HepG2 (cell line): ENCODE measurements around the gene XDH. TPM values are rescaled to one million over a fixed set of nuclear protein-coding genes. Genes with fewer than 3 reads are reported as not detected.

Source experiments
- ATAC-seq: fragments of 200-7000 bp; cut with Tn5 transposase; 3 replicates; pipeline ENCODE4 v1.9.1; 2020; ENCODE audit warnings: mild to moderate bottlenecking, moderate library complexity
- BruUV-seq: library from RNA; stranded (reverse); fragments of 400-500 nt; replicated peaks from 2 replicates; lab custom pipeline; 2021; lab: Mats Ljungman, UMichigan
- CTCF ChIA-PET: fragments of 300-600 bp; formaldehyde crosslinking; extraction: SDS; loops from one replicate; lab custom pipeline; 2021; ENCODE audit warnings: low total read pairs, inconsistent platforms, low intra/inter-chr PET ratio; lab: Yijun Ruan, JAX
- POLR2A ChIA-PET: fragments of 350-600 bp; sonication (Branson Sonifier 250); formaldehyde crosslinking; loops from one replicate; lab custom pipeline; 2020; ENCODE audit warnings: antibody characterized with exemption, inconsistent platforms; lab: Yijun Ruan, JAX
- DNase-seq: peaks from one replicate; pipeline ENCODE4 v3.0.0-alpha.2; 2015; ENCODE audit warnings: low spot score
- FAIRE-seq: peaks from 3 replicates; lab custom pipeline; 2011; peaks lifted over from hg19 to GRCh38; lab: Jason Lieb, UNC
- H2AFZ ChIP-seq: one replicate; pipeline ENCODE4 v1.6.1; 2011; ENCODE audit warnings: low read length, inconsistent platforms
- H3K27ac ChIP-seq: fragments of 300-600 bp; 3 replicates; pipeline ENCODE4 v1.8.0; 2011; ENCODE audit warnings: mixed run types, mild to moderate bottlenecking, mixed read lengths, low read length, inconsistent platforms; ENCODE audit not compliant: insufficient read depth; ENCODE audit errors: extremely low read length
- H3K27me3 ChIP-seq, 2 experiments: fragments of 200-600 bp in 1 of 2; 2 replicates in 1 of 2; 3 replicates in 1 of 2; pipeline versions ENCODE4 v1.6.0 to v1.8.0; 2011; ENCODE audit warnings: low read length in 2 of 2, mild to moderate bottlenecking in 2 of 2, moderate library complexity in 2 of 2, inconsistent platforms in 1 of 2; ENCODE audit not compliant: insufficient read depth in 2 of 2, control insufficient read depth in 1 of 2
- H3K36me3 ChIP-seq, 2 experiments: fragments of 200-600 bp in 1 of 2; replicated peaks in 1 of 2; 2 replicates in 1 of 2; 3 replicates in 1 of 2; pipeline versions ENCODE4 v1.5.1 to v1.8.0; 2011; ENCODE audit warnings: low read length in 2 of 2, inconsistent platforms in 1 of 2; ENCODE audit not compliant: insufficient read depth in 2 of 2, control insufficient read depth in 1 of 2
- H3K4me1 ChIP-seq: 2 replicates; pipeline ENCODE4 v1.5.1; 2012; ENCODE audit warnings: low read length, inconsistent platforms; ENCODE audit not compliant: insufficient read depth
- H3K4me2 ChIP-seq: 2 replicates; pipeline ENCODE4 v1.6.0; 2011; ENCODE audit warnings: low read depth, low read length, inconsistent platforms
- H3K4me3 ChIP-seq, 3 experiments: fragments of 200-600 bp in 1 of 3; sonication (generic), shearing (Covaris generic) in 1 of 3; replicated peaks in 1 of 3; 2 replicates each; pipeline ENCODE4 v1.5.1; 2011 to 2016; ENCODE audit warnings: low read length in 3 of 3, inconsistent platforms in 2 of 3, low read depth in 2 of 3, mild to moderate bottlenecking in 2 of 3, control low read depth in 1 of 3, mixed read lengths in 1 of 3; ENCODE audit not compliant: insufficient read depth in 1 of 3
- H3K79me2 ChIP-seq: one replicate; pipeline ENCODE4 v1.6.1; 2011; ENCODE audit warnings: low read length, inconsistent platforms; ENCODE audit not compliant: insufficient read depth
- H3K9ac ChIP-seq: 2 replicates; pipeline ENCODE4 v1.6.0; 2011; ENCODE audit warnings: mild to moderate bottlenecking, low read depth, low read length, inconsistent platforms; ENCODE audit not compliant: insufficient read depth
- H3K9me3 ChIP-seq: 2 replicates; pipeline ENCODE4 v1.5.1; 2012; ENCODE audit warnings: mild to moderate bottlenecking, low read length
- H4K20me1 ChIP-seq: 2 replicates; pipeline ENCODE4 v1.6.0; 2011; ENCODE audit warnings: inconsistent platforms, mild to moderate bottlenecking, low read length, moderate library complexity; ENCODE audit not compliant: insufficient read depth
- CREB1 ChIP-seq, 2 experiments: fragments of 450-650 bp in 1 of 2; IDR thresholded peaks; 2 replicates each; pipeline ENCODE4 v1.6.1; 2016 to 2017; ENCODE audit warnings: control low read depth in 1 of 2, mild to moderate bottlenecking in 1 of 2, missing compliant biosample characterization in 1 of 2, missing genetic modification characterization in 1 of 2
- SMAD1 ChIP-seq: sonication (generic); formaldehyde crosslinking; IDR thresholded peaks from 2 replicates; pipeline ENCODE4 v1.4.0; 2020; ENCODE audit warnings: missing genetic modification reagents, low read depth, mild to moderate bottlenecking, borderline replicate concordance
- TEAD2 ChIP-seq: sonication (generic); formaldehyde crosslinking; IDR thresholded peaks from 2 replicates; pipeline ENCODE4 v1.9.0; 2021; ENCODE audit warnings: missing genetic modification reagents
- WGBS: methylation state at CpG from one replicate; pipeline ENCODE4 v1.1.6; 2017; ENCODE audit warnings: low lambda C conversion rate; 5-methylcytosine and 5-hydroxymethylcytosine counted together
- in situ Hi-C: cut with HindIII; loops from 2 replicates; pipeline ENCODE4 v1.10.0; 2017; ENCODE audit warnings: low pct_unique_long_range_greater_than_20kb; ENCODE audit not compliant: extremely low pct_ligation_motif_present
- intact Hi-C: fragments of 100-400 bp; cut with micrococcal nuclease; formaldehyde crosslinking; loops from one replicate; pipeline ENCODE4 v1.10.0; 2022; ENCODE audit not compliant: unreplicated experiment
- polyA plus RNA-seq, 8 experiments: library from polyadenylated mRNA; depleted of rRNA in 3 of 8; stranded (reverse) in 7 of 8; unstranded in 1 of 8; fragments of >200 nt; fragmentation: Illumina TruSeq in 4 of 8; extraction: Trizol in 4 of 8; gene quantifications; 2 replicates each; pipeline versions ENCODE4 v1.2.1 to v1.2.3, GENCODE V29; 2011 to 2016; ENCODE audit warnings: low read depth in 4 of 8, missing spikeins in 1 of 8, mixed read lengths in 1 of 8; ENCODE audit not compliant: insufficient read depth in 1 of 8
- total RNA-seq, 5 experiments: library from RNA; depleted of rRNA; stranded (reverse); fragments of >200 nt; fragmentation: Illumina TruSeq; extraction: Trizol; gene quantifications; 2 replicates each; pipeline ENCODE4 v1.2.3, GENCODE V29; 2016; ENCODE audit warnings: low read depth in 1 of 5

Gene XDH
- total and polyA plus RNA-seq, 2 of the 13 experiments (the other 11 are each of a cell fraction or from before 2014, with no cell fraction given) = not detected

GRCh38 chr2:31349684-31350083 is 64.9 kb downstream of the XDH start:
- Histone ChIP-seq H3K79me2 (no peaks in the 10 kb centered on the region), H2AFZ (no peak overlapping the region), H3K4me2 (no peak overlapping the region), H3K9ac (no peak overlapping the region), H3K4me3 (no peak overlapping the region), H4K20me1 (no peaks in the 10 kb centered on the region), H3K36me3 (no peaks in the 10 kb centered on the region), H3K4me1 (no peaks in the 10 kb centered on the region), H3K9me3 (no peaks in the 10 kb centered on the region), H3K27ac (no peak overlapping the region), H3K27me3 (peaks cover 0 to 28% of the 10 kb centered on the region in 2 experiments; a peak in 4 of 5 replicates)
- intact Hi-C loops (no loop called here), in situ Hi-C loops (loop anchor here (25.0 kb wide), 1 partner anchor 1137 kb away; no protein-coding TSS in a partner anchor)
- ATAC-seq = no peak
- CTCF ChIA-PET = no interaction called here
- FAIRE-seq = no peak
- WGBS = 43% methylated on average over 6 of the region's 6 CpGs
- DNase-seq = no peak
- no peak for TF ChIP-seq TEAD2 (CRISPR knock-in tag)
- BruUV-seq = no TSS peak
- POLR2A ChIA-PET = no interaction called here

GRCh38 chr2:31349160-31349559 is 65.4 kb downstream of the XDH start:
- no peaks in the 10 kb centered on the region for H3K36me3 ChIP-seq
- in situ Hi-C loops = loop anchor here (25.0 kb wide), 1 partner anchor 1137 kb away; no protein-coding TSS in a partner anchor
- intact Hi-C loops = no loop called here
- H3K27ac ChIP-seq = no peak overlapping the region
- H3K4me1 ChIP-seq = no peaks in the 10 kb centered on the region
- BruUV-seq = no TSS peak
- DNase-seq = no peak
- CTCF ChIA-PET = no interaction called here
- no peak overlapping the region for H3K9ac ChIP-seq
- ATAC-seq = no peak
- no peak for FAIRE-seq
- WGBS = 40% methylated on average over 7 of the region's 7 CpGs
- no peaks in the 10 kb centered on the region for H4K20me1 ChIP-seq
- no peak overlapping the region for H3K4me3 ChIP-seq
- peaks cover 0 to 28% of the 10 kb centered on the region in 2 experiments; a peak in 4 of 5 replicates for H3K27me3 ChIP-seq
- no peaks in the 10 kb centered on the region for H3K9me3 ChIP-seq
- H3K4me2 ChIP-seq = no peak overlapping the region
- H2AFZ ChIP-seq = no peak overlapping the region
- H3K79me2 ChIP-seq = no peaks in the 10 kb centered on the region
- TF ChIP-seq SMAD1 (CRISPR knock-in tag) = no peak
- peak; percentile 59; the same call in 1 of the 2 replicates for TF ChIP-seq CREB1 (IDR thresholded peaks at IDR 0.05)
- TF ChIP-seq CREB1 (CRISPR knock-in tag; IDR thresholded peaks at IDR 0.05) = no peak
- POLR2A ChIA-PET = no interaction called here
